HG02798 (cell line): Measurements from ENCODE around the gene B3GAT1.

Experiments
- ATAC-seq: cut with Tn5 transposase; IDR thresholded peaks from one replicate; pipeline ENCODE4 v1.9.1; 2021; ENCODE audit warnings: mild to moderate bottlenecking; ENCODE audit not compliant: unreplicated experiment, poor library complexity

Gene B3GAT1

DNA sequence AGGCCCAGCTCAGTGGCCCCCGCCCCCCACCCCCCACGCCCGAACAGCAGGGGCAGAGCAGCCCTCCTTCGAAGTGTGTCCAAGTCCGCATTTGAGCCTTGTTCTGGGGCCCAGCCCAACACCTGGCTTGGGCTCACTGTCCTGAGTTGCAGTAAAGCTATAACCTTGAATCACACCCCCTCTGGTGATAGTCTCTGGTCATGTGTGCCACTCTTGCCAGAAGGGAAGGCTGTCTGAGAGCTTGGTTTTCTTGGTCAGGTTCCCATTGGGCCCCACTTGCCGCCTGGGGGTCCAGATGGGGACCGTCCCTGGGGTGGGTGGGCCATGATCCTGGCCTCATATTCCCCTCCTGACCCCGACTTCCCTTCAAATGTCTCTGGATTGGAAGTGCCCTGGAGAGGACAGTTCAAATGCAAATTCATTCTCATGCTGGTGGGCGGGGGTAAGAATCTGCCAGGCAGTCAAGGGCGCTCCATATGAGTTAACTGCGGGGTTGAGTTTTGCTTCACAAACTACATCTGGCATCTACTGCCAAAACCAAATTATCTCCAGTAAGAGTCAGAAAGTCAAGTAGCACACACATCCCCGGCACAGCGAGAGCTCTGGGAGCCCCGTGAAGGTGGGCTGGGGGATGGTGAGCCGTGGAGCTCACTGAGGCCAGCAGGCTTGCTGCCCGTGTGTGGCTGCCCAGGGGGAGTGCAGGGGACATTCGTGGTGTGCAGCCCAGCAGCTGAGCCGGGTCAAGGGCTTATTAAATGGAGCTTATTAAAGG, 35.7 kb downstream of the B3GAT1 start:
- ATAC-seq: no peak

- no peak for ATAC-seq
Observed at GRCh38 chr11:134374891-134375550, 37.0 kb downstream of the B3GAT1 start.

DNA sequence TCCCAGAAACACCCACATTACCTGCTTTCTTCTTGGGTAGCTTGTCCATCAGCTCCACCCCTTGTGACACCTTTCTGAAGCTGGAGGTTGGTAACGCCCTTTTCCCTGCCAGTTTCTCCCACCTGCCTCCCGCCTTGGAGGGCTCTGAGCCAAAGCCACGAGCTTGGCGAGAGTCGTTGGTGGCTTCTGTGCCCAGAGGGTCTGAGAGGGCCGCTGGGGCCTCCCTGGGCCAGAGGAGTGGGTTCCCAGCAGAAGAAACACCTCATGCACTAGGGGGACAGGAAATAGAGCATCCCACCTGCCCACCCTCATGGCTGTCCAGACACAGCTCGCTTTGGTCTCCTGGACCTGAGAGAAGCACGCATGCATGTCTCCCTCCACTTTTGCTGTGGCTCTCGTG, 37.9 kb downstream of the B3GAT1 start:
- no peak for ATAC-seq

GRCh38 chr11:134373591-134374052, 38.4 kb downstream of the B3GAT1 start:
- no peak for ATAC-seq

GRCh38 chr11:134372961-134373360, 39.1 kb downstream of the B3GAT1 start:
- ATAC-seq: no peak

GRCh38 chr11:134372536-134372935, 39.5 kb downstream of the B3GAT1 start:
- ATAC-seq: no peak

GRCh38 chr11:134371436-134372185, 40.4 kb downstream of the B3GAT1 start:
- ATAC-seq: no peak

GRCh38 chr11:134370526-134371435, 41.3 kb downstream of the B3GAT1 start:
- ATAC-seq: no peak

DNA sequence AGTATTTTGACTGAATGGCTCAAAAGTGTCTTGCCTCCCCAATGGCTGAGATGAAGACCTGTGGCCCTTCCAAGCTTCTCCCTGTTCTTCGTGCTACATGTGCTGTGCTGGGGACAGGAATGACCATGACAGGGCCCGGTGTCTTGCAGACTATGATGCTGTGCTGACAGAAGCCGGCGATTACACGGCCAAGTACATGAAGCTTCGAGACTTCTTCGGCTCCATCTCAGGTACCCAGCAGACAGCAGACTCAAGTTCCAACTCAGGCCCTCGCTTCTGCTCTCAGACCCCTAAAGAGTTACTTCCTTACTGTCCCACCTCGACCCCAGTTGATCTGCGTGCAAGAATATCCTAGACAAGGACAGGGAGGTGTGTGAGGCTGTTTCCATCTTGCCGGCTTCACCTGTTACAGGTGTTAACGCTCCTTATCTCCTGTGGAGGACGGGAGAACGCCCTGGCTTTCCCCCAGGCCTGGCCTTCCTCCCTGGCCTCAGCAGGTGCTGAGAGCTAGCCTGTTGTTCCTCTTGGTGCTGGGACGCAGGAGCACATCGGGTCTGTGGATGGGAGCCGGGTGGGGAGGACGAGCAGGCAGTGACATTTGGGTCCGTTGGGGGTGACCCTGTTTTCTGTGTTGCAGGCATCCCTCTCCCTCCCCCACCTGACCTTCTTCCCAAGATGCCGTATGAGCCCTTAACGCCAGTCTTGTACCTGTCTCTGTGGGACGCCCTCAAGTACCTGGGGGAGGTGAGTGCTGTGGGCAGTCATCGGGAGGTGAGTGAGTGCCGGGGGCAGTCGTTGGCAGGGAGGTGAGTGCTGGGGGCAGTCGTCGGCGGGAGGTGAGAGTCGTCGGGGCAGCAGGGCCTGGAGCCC, 42.2 kb downstream of the B3GAT1 start:
- no peak for ATAC-seq

GRCh38 chr11:134367781-134368180, 44.3 kb downstream of the B3GAT1 start:
- no peak for ATAC-seq

GRCh38 chr11:134366254-134366653, 45.8 kb downstream of the B3GAT1 start:
- ATAC-seq: no peak

DNA sequence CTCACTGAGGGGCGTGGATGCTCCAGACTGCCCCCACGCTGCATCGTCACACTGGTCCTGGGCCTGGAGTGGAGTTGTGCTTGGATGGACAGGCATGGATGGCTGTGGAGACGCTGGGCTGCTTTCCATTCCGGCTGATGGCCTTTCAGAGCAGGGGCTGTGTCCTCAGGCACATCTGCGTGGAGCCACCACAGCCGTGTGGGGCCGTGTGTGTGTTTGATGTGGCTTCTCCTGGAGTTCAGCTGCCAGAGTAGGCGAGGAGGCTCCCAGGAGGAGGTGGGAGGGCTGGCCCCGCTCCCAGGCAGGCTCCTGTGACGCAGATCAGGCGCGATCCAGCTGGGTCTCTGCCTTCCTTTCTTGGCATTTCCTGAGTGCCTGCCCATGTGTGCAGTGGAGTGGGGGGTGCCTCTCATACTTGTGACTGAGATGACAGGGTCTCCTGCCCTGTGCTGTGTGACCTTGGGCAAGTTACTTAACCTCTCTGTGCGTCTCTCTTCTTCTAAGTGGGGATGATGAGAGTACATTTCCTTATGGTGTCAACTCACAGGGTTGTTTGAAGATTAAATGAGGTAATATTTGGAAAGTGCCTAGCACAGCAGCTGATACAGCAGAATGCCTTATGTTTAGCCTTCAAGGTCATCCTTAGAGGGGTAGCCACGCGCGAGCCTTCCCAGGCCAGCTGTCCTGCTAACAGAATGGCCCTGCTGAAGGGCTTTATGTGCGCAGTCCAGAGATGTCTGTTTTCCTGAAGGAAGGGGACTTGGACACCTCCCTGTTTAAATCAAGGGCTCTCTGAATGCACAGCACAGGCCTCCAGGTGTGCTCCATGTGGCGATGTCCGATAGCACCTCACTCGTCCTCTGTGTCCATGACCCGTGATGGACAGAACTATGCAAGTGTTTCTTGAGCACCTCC, 46.8 kb downstream of the B3GAT1 start:
- no peak for ATAC-seq

DNA sequence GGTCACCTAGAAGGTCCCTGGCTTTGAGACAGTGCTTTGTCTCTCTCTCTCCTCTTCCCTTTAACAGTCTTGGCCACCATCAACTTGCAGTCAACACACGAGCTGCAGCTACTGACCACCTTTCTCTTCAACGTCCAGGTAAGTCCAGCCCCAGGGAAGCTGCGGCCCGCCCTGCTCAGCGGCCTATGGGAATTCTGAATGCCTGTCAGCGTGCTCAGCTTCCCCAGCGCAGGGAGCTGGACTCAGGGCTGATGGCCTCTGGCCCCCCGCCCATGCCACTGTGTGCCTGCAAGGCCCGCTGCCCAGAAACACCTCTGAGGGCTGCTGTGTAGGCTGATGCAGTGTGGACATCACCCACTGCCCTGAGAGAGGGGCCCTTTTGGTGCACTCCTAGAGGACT, 47.8 kb downstream of the B3GAT1 start:
- no peak for ATAC-seq

DNA sequence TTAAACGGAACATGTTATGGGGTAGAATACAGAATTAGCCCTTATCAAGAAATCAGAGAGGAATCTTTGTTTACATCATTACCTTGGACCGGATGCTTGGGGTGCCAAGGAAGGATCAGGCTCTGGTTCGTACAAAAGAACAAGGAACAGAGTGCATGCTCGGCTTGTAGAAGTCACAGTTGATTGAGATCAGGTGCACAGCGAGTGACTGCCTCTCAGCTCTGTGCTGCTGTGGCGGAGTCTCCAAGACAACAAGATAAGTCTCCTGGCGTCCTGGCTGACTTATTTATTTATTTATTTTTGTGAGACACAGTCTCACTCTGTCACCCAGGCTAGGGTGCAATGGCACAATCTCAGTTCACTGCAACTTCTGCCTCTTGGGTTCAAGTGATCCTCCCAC, 48.5 kb downstream of the B3GAT1 start:
- no peak for ATAC-seq

DNA sequence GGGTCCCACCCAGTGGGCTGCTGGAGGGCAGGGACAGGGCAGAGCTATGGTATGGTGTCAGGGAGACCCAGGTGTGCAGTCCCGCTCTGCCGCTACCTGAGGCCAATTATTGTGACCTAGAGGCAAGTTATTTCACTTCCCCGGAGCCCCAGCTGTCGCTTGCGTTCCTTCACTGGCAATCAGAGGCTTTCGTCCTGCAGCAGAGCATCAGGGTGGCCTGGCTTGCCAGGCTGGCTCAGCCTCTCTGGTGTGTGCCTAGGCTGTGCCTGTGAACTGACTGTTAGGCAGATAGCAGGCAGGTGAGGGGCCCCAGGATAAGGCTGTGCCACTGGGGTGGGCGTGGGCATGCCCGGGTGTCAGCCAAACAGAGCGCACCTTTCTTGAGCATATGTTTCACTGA, 48.9 kb downstream of the B3GAT1 start:
- ATAC-seq: no peak

- no peak for ATAC-seq
Observed at GRCh38 chr11:134362192-134362901, 49.7 kb downstream of the B3GAT1 start.

DNA sequence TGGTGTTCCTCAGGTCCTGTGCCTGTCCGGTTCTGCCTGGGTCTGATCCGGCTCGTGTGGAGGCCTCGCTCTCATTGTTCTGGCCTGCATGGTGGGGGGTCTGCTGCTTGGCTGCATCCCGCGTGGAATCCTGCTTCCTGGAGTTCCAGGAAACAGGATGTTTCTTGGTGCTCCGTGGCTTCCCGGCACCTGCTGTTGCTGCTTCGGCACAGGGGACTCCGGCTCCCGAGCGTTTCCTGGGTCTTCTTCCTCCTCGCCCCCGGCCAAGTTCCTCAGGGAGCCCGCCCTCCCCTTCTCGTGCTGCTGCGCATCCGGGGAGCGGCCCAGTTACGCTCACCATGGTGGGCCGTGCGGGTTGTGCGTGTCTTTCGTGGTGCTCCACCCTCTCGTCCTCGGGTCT, 50.4 kb downstream of the B3GAT1 start:
- ATAC-seq: no peak
